IPS-20b (cell line): Measurements from ENCODE around the gene VMA21.

Source experiments
- H3K27ac ChIP-seq: one replicate; pipeline ENCODE4 v1.5.1; 2013; ENCODE audit warnings: low read length
- H3K27me3 ChIP-seq: 2 replicates; pipeline ENCODE4 v1.6.1; 2013; ENCODE audit warnings: mild to moderate bottlenecking, low read length, inconsistent platforms; ENCODE audit not compliant: insufficient read depth
- H3K36me3 ChIP-seq: 2 replicates; pipeline ENCODE4 v1.6.1; 2013; ENCODE audit warnings: low read depth, mild to moderate bottlenecking, inconsistent platforms, low read length, moderate library complexity; ENCODE audit not compliant: insufficient read depth
- H3K4me1 ChIP-seq: 2 replicates; pipeline ENCODE4 v1.6.1; 2013; ENCODE audit warnings: mild to moderate bottlenecking, control low read depth, inconsistent platforms, low read length, moderate library complexity; ENCODE audit not compliant: insufficient read depth
- H3K4me3 ChIP-seq: 2 replicates; pipeline ENCODE4 v1.5.1; 2013; ENCODE audit warnings: mild to moderate bottlenecking, low read length, inconsistent platforms
- H3K9ac ChIP-seq: 2 replicates; pipeline ENCODE4 v1.6.1; 2013; ENCODE audit warnings: low read depth, mild to moderate bottlenecking, inconsistent platforms, low read length, moderate library complexity
- H3K9me3 ChIP-seq: 2 replicates; pipeline ENCODE4 v1.6.1; 2013; ENCODE audit warnings: mild to moderate bottlenecking, low read depth, low read length, inconsistent platforms; ENCODE audit not compliant: insufficient read depth

Gene VMA21

GRCh38 chrX:151396825-151397740, at the start of gene VMA21:
TSS of gene VMA21 (plus strand) at chrX:151397206. CDS start at chrX:151397309, 103 bp downstream.
- Histone ChIP-seq H3K4me3 (peak within 1 kb of the TSS; percentile 91), H3K4me1 (no peaks in the 10 kb centered on the region; the same call in 1 of the 2 replicates), H3K27ac (peak within 1 kb of the TSS; percentile 83)

GRCh38 chrX:151359341-151359740, 37.7 kb upstream of the VMA21 start:
- Histone ChIP-seq H3K36me3 (no peaks in the 10 kb centered on the region), H3K9ac (no peak overlapping the region), H3K9me3 (no peaks in the 10 kb centered on the region), H3K27me3 (peaks cover 6% of the 10 kb centered on the region), H3K4me1 (no peaks in the 10 kb centered on the region), H3K27ac (no peak overlapping the region), H3K4me3 (peak overlapping the region; percentile 59; the same call in 1 of the 2 replicates)

More at GRCh38 chrX:151396825-151397740, at the start of gene VMA21:
- H3K9me3 ChIP-seq = no peaks in the 10 kb centered on the region
- peak within 1 kb of the TSS; percentile 93 for H3K9ac ChIP-seq
- H3K27me3 ChIP-seq = no peaks in the 10 kb centered on the region
- no peaks in the 10 kb centered on the region for H3K36me3 ChIP-seq

GRCh38 chrX:151359931-151360871, 36.8 kb upstream of the VMA21 start:
- Histone ChIP-seq H3K27ac (no peak overlapping the region), H3K4me3 (peak overlapping the region; percentile 59), H3K27me3 (peaks cover 6% of the 10 kb centered on the region)

GRCh38 chrX:151363316-151363715, 33.7 kb upstream of the VMA21 start:
- Histone ChIP-seq H3K36me3 (no peaks in the 10 kb centered on the region), H3K9ac (no peak overlapping the region), H3K27ac (no peak overlapping the region), H3K4me3 (no peak overlapping the region), H3K9me3 (no peaks in the 10 kb centered on the region), H3K4me1 (no peaks in the 10 kb centered on the region), H3K27me3 (peaks cover 6% of the 10 kb centered on the region)

More at GRCh38 chrX:151359931-151360871, 36.8 kb upstream of the VMA21 start:
- Histone ChIP-seq H3K36me3 (no peaks in the 10 kb centered on the region), H3K9ac (no peak overlapping the region), H3K9me3 (no peaks in the 10 kb centered on the region), H3K4me1 (no peaks in the 10 kb centered on the region)

GRCh38 chrX:151365579-151365978, 31.4 kb upstream of the VMA21 start:
- no peaks in the 10 kb centered on the region for H3K36me3 ChIP-seq
- H3K27me3 ChIP-seq = peaks cover 6% of the 10 kb centered on the region; the same call in 1 of the 2 replicates
- H3K27ac ChIP-seq = no peak overlapping the region
- H3K9me3 ChIP-seq = no peaks in the 10 kb centered on the region
- no peak overlapping the region for H3K4me3 ChIP-seq
- H3K9ac ChIP-seq = no peak overlapping the region
- no peaks in the 10 kb centered on the region for H3K4me1 ChIP-seq

- Histone ChIP-seq H3K4me3 (peak overlapping the region; percentile 41; the same call in 1 of the 2 replicates), H3K9me3 (no peaks in the 10 kb centered on the region), H3K4me1 (no peaks in the 10 kb centered on the region), H3K9ac (no peak overlapping the region), H3K36me3 (no peaks in the 10 kb centered on the region), H3K27ac (no peak overlapping the region), H3K27me3 (peaks cover 16% of the 10 kb centered on the region; the same call in 1 of the 2 replicates)
Measured at GRCh38 chrX:151370906-151371305, 26.1 kb upstream of the VMA21 start.

- no peak overlapping the region for H3K9ac ChIP-seq
- no peaks in the 10 kb centered on the region for H3K9me3 ChIP-seq
- H3K27me3 ChIP-seq = no peaks in the 10 kb centered on the region
- no peaks in the 10 kb centered on the region for H3K36me3 ChIP-seq
- H3K4me1 ChIP-seq = no peaks in the 10 kb centered on the region
- no peak overlapping the region for H3K4me3 ChIP-seq
- no peak overlapping the region for H3K27ac ChIP-seq
Measured at GRCh38 chrX:151384807-151385206, 12.2 kb upstream of the VMA21 start.

- no peaks in the 10 kb centered on the region for H3K9me3 ChIP-seq
- H3K4me1 ChIP-seq = no peaks in the 10 kb centered on the region
- H3K9ac ChIP-seq = no peak overlapping the region
- H3K36me3 ChIP-seq = no peaks in the 10 kb centered on the region
- H3K27me3 ChIP-seq = no peaks in the 10 kb centered on the region
- H3K4me3 ChIP-seq = no peak overlapping the region
- no peak overlapping the region for H3K27ac ChIP-seq
Measured at GRCh38 chrX:151386838-151387459, 10.1 kb upstream of the VMA21 start.

GRCh38 chrX:151391722-151392121, 5.3 kb upstream of the VMA21 start:
- Histone ChIP-seq H3K4me3 (no peak overlapping the region), H3K9me3 (no peaks in the 10 kb centered on the region)

GRCh38 chrX:151393514-151393913, 3.5 kb upstream of the VMA21 start:
- H3K9ac ChIP-seq = no peak overlapping the region
- H3K4me1 ChIP-seq = no peaks in the 10 kb centered on the region; the same call in 1 of the 2 replicates
- no peaks in the 10 kb centered on the region for H3K27me3 ChIP-seq
- H3K27ac ChIP-seq = no peak overlapping the region
- no peak overlapping the region for H3K4me3 ChIP-seq
- no peaks in the 10 kb centered on the region for H3K9me3 ChIP-seq
- H3K36me3 ChIP-seq = no peaks in the 10 kb centered on the region

More at GRCh38 chrX:151391722-151392121, 5.3 kb upstream of the VMA21 start:
- Histone ChIP-seq H3K36me3 (no peaks in the 10 kb centered on the region), H3K27ac (no peak overlapping the region), H3K4me1 (no peaks in the 10 kb centered on the region; the same call in 1 of the 2 replicates), H3K27me3 (no peaks in the 10 kb centered on the region), H3K9ac (no peak overlapping the region)
